ENCODE data around the gene CARD10.

The CARD10 gene

DNA sequence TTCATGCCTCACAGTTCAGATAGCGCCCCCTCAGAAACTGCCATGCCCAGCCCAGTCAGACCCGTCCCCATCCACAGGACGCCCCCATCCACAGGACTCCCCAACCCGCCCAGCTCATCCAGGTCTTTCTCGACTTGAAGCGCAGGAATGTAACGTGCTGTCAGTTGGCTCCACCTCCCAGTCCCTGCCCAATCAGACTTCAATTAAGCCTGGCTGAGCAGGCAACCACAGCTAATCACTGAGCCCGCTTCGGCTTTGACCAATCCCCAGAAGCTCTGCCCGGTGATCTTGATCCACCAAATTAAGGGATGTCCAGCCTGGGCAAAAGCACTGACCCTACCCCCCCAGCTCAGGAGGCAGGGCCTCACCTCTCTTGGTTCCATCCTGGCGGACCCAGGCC lies 22.6 kb downstream of the CARD10 start:
- DNase-seq (ENCODE audit: insufficient read length): no peak
- no peak for TF ChIP-seq POLR2A (IDR thresholded peaks at IDR 0.05; ENCODE audit: low read depth, low read length)
- no peak for TF ChIP-seq TAF1 (IDR thresholded peaks at IDR 0.05; ENCODE audit: borderline replicate concordance, low read depth, low read length)
- TF ChIP-seq POLR2AphosphoS5 (IDR thresholded peaks at IDR 0.05; ENCODE audit: low read depth, low read length): no peak
- no peak for FAIRE-seq

DNA sequence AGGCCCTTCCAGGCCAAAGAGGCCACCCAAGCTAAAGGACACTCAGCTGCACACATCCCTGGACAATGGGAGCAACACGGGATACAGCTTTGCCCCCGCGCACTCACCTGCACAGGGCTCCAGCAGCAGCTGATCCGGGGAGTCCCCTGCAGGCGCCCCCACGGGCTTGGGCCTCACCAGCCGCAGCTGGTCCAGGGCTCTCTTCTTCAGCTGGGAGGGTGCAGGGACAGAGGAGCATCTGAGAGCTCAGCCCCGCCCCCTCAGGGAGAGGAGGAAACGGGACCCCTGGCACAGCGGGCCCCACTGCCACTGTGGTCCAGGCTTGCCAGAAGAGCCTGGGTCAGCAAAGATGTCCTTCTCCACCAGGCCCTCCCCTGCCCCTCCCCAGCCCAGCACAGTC lies 25.2 kb downstream of the CARD10 start:
- no peak for DNase-seq (ENCODE audit: insufficient read length)

DNA sequence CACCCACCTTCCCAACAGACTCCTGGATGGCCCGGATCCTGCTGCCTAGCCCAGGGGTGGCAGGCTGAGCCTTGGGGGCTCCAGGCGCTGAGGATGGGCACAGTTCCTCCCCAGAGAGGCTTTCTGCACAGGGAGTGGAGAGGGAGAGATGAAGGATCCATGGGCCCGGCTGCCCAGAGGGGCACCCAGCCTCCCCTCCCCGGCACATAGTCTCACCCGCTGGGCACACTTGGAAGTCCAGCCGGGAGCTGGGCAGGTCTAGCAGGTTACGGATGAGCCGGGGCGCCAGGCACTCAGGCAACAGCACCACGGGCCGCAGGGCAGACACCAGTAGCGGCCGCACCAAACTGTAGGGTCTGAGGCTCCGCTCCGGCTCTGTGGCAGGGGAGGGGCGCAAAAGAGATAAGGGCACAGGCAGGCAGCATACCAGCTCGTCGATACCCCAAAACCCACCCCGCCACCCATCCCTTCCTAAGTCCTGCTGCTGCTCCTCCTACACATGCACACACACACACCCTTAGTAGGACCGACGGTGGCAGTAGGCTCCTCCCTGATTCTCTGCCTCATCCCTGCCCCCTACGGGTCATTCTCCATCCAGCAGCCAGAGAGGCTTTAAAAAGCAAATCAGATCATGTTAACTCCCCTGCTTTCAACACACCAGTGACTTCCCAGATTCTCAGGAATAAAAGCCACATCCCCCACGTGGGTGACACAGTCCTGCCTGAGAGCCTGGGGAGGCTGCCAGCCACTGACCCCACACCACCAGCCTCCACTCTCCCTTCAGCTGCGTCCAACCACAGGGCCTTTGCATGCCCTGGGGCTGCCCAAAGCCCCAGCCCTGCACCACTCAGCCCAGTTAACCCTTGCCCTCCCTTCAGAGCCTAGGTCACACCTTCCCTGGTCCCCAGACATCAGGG lies 26.5 kb downstream of the CARD10 start:
- TF ChIP-seq TAF1 (IDR thresholded peaks at IDR 0.05; ENCODE audit: borderline replicate concordance, low read depth, low read length) (no peak), POLR2AphosphoS5 (IDR thresholded peaks at IDR 0.05; ENCODE audit: low read depth, low read length) (no peak), POLR2A (IDR thresholded peaks at IDR 0.05; ENCODE audit: low read depth, low read length) (no peak)
- peak; percentile 24 for FAIRE-seq
- DNase-seq (ENCODE audit: insufficient read length): peak; percentile 66

More for the DNA sequence above, 25.2 kb downstream of the CARD10 start:
- FAIRE-seq: no peak
- TF ChIP-seq TAF1 (IDR thresholded peaks at IDR 0.05; ENCODE audit: borderline replicate concordance, low read depth, low read length): no peak
- TF ChIP-seq POLR2AphosphoS5 (IDR thresholded peaks at IDR 0.05; ENCODE audit: low read depth, low read length): no peak
- TF ChIP-seq POLR2A (IDR thresholded peaks at IDR 0.05; ENCODE audit: low read depth, low read length): no peak

DNA sequence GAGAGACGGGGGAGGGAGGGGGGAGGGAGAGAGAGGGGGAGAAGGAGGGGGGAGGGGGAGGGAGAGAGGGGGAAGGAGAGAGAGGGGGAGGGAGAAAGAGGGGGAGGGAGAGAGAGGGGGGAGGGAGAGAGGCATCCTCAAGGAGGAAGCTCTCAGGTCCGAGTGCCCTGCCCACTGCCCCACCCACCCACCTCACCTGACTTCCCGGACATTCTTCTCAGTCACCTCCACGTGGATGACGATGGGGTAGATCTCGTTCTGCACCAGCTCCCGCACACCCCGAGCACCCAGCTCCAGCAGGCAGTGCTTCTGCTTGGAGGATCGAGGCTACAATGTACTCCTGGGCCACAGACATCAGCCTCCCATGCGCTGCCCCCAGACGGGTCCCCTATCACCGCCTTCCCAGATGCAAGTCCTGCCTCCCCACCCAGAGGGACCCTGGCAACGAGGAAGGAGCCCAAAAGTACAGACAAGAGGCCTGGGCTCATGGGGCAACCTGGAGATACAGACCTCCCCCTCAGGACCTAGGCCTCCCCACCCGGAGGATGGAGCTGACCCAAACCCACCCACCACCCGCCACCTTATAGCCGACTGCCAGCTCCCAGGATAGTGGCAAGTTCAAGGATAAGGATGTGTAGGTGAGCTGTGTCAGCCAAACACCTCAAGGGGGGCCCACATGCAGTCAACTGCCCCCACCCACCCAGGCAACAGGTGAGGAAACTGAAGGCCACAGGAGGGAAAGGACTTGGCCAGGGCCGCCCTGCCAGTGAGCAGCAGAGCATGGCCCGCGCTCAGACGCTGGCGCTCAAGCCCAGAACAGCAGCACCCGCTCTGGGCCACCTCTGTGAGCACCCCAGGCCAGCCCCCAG lies 27.4 kb downstream of the CARD10 start:
- DNase-seq (ENCODE audit: insufficient read length): no peak
- TF ChIP-seq TAF1 (IDR thresholded peaks at IDR 0.05; ENCODE audit: borderline replicate concordance, low read depth, low read length) (no peak), POLR2A (IDR thresholded peaks at IDR 0.05; ENCODE audit: low read depth, low read length) (no peak), POLR2AphosphoS5 (IDR thresholded peaks at IDR 0.05; ENCODE audit: low read depth, low read length) (no peak)
- FAIRE-seq: no peak

DNA sequence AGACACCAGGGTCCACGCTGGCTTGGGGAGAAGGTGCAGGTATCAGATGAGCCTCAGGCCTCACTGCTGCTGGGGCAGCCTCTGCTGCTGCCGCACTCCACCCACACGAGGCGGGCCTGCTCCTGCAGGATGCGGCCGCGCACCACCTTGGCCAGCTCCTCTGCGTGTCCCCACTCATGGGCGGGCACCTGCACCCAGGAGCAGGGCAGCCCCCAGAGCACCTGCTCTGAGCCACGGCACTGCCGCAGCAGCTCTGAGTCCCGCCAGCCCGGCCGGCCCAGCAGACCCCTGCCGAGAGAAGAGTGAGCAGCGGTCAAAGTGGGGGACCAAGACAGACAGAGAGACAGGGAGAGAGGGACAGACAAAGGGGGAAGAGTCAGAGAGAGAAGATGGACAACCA lies 28.1 kb downstream of the CARD10 start:
- no peak for DNase-seq (ENCODE audit: insufficient read length)
- no peak for FAIRE-seq
- TF ChIP-seq POLR2A (IDR thresholded peaks at IDR 0.05; ENCODE audit: low read depth, low read length): no peak
- no peak for TF ChIP-seq POLR2AphosphoS5 (IDR thresholded peaks at IDR 0.05; ENCODE audit: low read depth, low read length)
- no peak for TF ChIP-seq TAF1 (IDR thresholded peaks at IDR 0.05; ENCODE audit: borderline replicate concordance, low read depth, low read length)

GRCh38 chr22:37489983-37490382 lies 29.2 kb downstream of the CARD10 start:
- TF ChIP-seq POLR2A (IDR thresholded peaks at IDR 0.05; ENCODE audit: low read depth, low read length) (no peak), TAF1 (IDR thresholded peaks at IDR 0.05; ENCODE audit: borderline replicate concordance, low read depth, low read length) (no peak), POLR2AphosphoS5 (IDR thresholded peaks at IDR 0.05; ENCODE audit: low read depth, low read length) (no peak)
- DNase-seq (ENCODE audit: insufficient read length) (no peak), FAIRE-seq (no peak)

DNA sequence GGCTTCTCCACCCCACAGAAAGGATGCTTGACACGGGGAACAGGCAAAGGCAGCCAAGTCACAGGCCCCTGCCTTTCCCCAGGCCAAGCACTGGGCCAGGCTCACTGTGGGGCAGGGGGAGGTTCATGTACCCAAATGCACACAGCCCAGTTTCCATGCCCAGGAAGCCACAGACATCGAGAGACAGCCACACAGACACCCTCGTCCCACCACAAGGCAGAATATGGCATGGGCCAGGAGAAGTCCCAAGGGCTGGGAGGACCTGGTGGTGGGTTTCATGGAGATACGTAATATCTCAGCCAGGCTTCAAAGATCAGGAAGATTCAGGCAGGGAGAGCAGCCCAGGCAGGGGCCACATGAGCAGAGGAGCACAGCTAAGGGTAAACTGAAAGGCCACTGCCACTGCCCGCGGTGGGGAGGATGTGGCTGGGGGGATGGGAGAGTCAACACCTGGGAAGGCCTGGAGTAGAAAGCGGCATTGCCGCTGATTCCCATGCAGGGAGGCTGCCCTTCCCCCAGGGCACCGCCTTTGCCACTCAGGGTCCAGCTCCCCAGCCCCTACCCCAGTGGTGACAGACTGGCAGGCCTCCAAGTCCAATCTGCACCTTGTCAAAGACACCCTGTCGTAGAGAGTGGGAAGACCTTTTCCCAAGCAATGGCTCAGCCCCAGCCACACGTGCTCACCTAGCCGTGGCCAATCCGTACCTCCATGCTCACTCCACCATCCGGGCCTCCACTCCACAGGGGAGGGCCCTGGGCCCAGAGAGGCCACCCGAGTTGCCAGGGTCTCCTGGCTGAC lies 30.7 kb downstream of the CARD10 start:
- FAIRE-seq: no peak
- no peak for TF ChIP-seq POLR2A (IDR thresholded peaks at IDR 0.05; ENCODE audit: low read depth, low read length)
- no peak for TF ChIP-seq TAF1 (IDR thresholded peaks at IDR 0.05; ENCODE audit: borderline replicate concordance, low read depth, low read length)
- no peak for TF ChIP-seq POLR2AphosphoS5 (IDR thresholded peaks at IDR 0.05; ENCODE audit: low read depth, low read length)
- DNase-seq (ENCODE audit: insufficient read length): no peak

GRCh38 chr22:37487571-37487970 lies 31.6 kb downstream of the CARD10 start:
- TF ChIP-seq POLR2AphosphoS5 (IDR thresholded peaks at IDR 0.05; ENCODE audit: low read depth, low read length) (no peak), POLR2A (IDR thresholded peaks at IDR 0.05; ENCODE audit: low read depth, low read length) (no peak), TAF1 (IDR thresholded peaks at IDR 0.05; ENCODE audit: borderline replicate concordance, low read depth, low read length) (no peak)
- DNase-seq (ENCODE audit: insufficient read length): no peak

GRCh38 chr22:37487129-37487528 lies 32.1 kb downstream of the CARD10 start:
- no peak for DNase-seq (ENCODE audit: insufficient read length)
- no peak for FAIRE-seq
- TF ChIP-seq TAF1 (IDR thresholded peaks at IDR 0.05; ENCODE audit: borderline replicate concordance, low read depth, low read length) (no peak), POLR2AphosphoS5 (IDR thresholded peaks at IDR 0.05; ENCODE audit: low read depth, low read length) (no peak), POLR2A (IDR thresholded peaks at IDR 0.05; ENCODE audit: low read depth, low read length) (no peak)

More at GRCh38 chr22:37487571-37487970, 31.6 kb downstream of the CARD10 start:
- FAIRE-seq: no peak

- DNase-seq (ENCODE audit: insufficient read length): peak; percentile 97
- TF ChIP-seq POLR2AphosphoS5 (IDR thresholded peaks at IDR 0.05; ENCODE audit: low read depth, low read length) (peak; percentile 42; the same call in 1 of the 2 replicates), TAF1 (IDR thresholded peaks at IDR 0.05; ENCODE audit: borderline replicate concordance, low read depth, low read length) (no peak), POLR2A (IDR thresholded peaks at IDR 0.05; ENCODE audit: low read depth, low read length) (peak; percentile 68; the same call in 1 of the 2 replicates)
- peak; percentile 98 for FAIRE-seq
Observed at GRCh38 chr22:37486224-37486845, 32.9 kb downstream of the CARD10 start, which contains the start of gene MFNG. Gene MFNG, minus strand, starts transcription at chr22:37486384. Its CDS starts 207 bp downstream, at chr22:37486177.
